Kidney epithelial cell (primary cell): Measurements from ENCODE around the gene FGGY. TPM values are rescaled to one million over a fixed set of nuclear protein-coding genes. Genes with fewer than 3 reads are reported as not detected.
"Not testable (repeated sequence)": the region's sequence is repeated elsewhere in the genome, so short reads cannot be mapped to it uniquely, and the experiment has no call there.

Source experiments
- DNase-seq: peaks from one replicate; pipeline ENCODE4 v3.0.0-alpha.2; 2010; ENCODE audit warnings: low read depth
- H3K27me3 ChIP-seq: 2 replicates; pipeline ENCODE4 v1.6.0; 2011; ENCODE audit warnings: low read length; ENCODE audit not compliant: control insufficient read depth, insufficient read depth
- H3K36me3 ChIP-seq: 2 replicates; pipeline ENCODE4 v1.5.1; 2011; ENCODE audit warnings: low read length; ENCODE audit not compliant: control insufficient read depth, insufficient read depth
- H3K4me3 ChIP-seq: 2 replicates; pipeline ENCODE4 v1.5.1; 2011; ENCODE audit warnings: low read depth, mild to moderate bottlenecking, control low read depth, low read length
- total RNA-seq: library from RNA; depleted of rRNA; stranded (reverse); fragments of >200 nt; gene quantifications from 2 replicates; pipeline ENCODE4 v1.2.3, GENCODE V29; 2015
- TF ChIP-seq, protein P1 (sequence below): IDR thresholded peaks from 2 replicates; pipeline ENCODE4 v1.5.1; 2011; ENCODE audit warnings: mild to moderate bottlenecking, moderate library complexity, low read length, control low read depth, inconsistent platforms; ENCODE audit not compliant: insufficient read depth, poor library complexity, severe bottlenecking

FGGY gene
- total RNA-seq, 1 donor from 2014 or later = 8.6 TPM

DNA sequence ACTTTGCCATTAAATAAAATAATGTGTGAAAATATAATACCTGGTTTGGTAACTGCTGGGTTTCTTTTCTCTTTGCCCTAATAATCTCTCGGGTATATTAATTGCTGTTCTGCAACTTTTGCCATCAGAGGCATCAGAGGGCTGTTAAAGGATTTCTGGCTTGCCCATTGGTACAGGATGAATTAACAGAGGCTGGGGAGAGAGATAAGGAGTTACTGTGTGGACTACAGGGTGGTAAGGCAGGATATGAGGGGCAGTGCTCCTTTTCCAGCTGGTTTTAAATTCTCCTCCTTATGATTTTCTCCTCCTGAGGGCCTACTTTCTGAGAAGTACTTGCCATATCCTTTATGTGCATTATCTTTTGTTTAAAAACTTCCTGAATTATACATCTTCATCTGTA is 48.3 kb downstream of the FGGY start:
- no peaks in the 10 kb centered on the region for H3K27me3 ChIP-seq
- no peak overlapping the region for H3K4me3 ChIP-seq
- no peak for DNase-seq
- TF ChIP-seq, protein P1, sequence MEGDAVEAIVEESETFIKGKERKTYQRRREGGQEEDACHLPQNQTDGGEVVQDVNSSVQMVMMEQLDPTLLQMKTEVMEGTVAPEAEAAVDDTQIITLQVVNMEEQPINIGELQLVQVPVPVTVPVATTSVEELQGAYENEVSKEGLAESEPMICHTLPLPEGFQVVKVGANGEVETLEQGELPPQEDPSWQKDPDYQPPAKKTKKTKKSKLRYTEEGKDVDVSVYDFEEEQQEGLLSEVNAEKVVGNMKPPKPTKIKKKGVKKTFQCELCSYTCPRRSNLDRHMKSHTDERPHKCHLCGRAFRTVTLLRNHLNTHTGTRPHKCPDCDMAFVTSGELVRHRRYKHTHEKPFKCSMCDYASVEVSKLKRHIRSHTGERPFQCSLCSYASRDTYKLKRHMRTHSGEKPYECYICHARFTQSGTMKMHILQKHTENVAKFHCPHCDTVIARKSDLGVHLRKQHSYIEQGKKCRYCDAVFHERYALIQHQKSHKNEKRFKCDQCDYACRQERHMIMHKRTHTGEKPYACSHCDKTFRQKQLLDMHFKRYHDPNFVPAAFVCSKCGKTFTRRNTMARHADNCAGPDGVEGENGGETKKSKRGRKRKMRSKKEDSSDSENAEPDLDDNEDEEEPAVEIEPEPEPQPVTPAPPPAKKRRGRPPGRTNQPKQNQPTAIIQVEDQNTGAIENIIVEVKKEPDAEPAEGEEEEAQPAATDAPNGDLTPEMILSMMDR = no peak
- H3K36me3 ChIP-seq = no peaks in the 10 kb centered on the region

DNA sequence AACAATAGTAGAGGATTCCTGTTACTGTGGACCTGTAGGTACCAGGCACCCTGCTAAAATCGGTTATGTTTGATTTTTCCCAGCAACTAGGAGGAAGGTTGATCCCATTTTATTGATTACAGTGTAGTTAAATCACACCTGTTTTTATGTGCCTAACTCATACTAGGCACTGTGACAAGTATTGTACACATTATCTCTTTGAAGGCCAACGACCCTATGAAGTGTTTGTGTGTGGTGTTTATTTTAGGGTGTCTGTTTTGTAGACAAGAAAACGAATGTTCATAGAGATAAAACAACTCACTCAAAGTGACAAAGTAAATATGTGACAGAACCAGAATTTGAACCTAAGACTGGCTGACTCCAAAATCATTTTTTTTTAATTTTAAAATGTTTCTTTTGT is 49.5 kb downstream of the FGGY start:
- TF ChIP-seq, protein P1 = no peak
- Histone ChIP-seq H3K4me3 (no peak overlapping the region), H3K27me3 (no peaks in the 10 kb centered on the region), H3K36me3 (no peaks in the 10 kb centered on the region)
- no peak for DNase-seq

DNA sequence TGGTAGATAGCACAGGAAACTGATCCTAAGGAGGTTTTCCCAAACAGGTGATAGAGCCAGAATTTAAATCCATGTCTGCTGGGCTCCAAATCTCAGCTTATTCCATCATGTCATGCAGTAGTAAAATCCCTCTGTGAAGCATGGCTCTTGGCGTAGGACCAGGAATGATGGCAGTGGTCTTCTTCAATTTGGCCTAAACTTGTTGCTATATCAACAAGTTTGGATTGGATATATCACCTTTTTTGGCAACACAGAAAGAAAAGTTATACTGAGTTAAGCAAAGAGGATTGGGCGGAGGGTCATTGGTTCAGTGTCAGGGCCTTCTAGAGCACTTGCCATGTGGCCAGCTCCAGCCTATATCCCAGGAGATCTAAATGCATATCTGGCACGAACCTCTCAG is 52.2 kb downstream of the FGGY start:
- TF ChIP-seq, protein P1 = no peak
- DNase-seq = no peak
- Histone ChIP-seq H3K36me3 (no peaks in the 10 kb centered on the region), H3K27me3 (no peaks in the 10 kb centered on the region), H3K4me3 (no peak overlapping the region)

DNA sequence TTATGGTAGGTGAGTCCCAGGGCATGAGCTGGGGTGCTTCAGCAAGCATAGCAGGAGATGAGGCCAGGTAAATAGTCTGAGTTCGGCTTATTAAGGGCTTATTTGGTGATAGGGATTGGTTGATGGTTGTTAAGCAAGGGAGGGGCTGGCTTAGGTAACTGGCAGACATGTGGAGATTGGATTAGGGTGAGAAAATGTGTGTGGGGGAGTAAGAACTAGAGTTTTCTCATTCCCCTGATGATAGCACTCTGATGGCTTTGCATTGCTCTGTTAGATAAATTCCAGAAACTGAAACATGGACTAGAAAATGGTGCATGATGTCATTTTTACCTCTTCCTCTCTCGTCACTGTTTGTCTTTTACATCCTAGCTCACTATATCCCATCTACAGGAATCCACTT is 53.6 kb downstream of the FGGY start:
- Histone ChIP-seq H3K27me3 (no peaks in the 10 kb centered on the region), H3K4me3 (no peak overlapping the region), H3K36me3 (no peaks in the 10 kb centered on the region)
- no peak for DNase-seq
- TF ChIP-seq, protein P1 = no peak

DNA sequence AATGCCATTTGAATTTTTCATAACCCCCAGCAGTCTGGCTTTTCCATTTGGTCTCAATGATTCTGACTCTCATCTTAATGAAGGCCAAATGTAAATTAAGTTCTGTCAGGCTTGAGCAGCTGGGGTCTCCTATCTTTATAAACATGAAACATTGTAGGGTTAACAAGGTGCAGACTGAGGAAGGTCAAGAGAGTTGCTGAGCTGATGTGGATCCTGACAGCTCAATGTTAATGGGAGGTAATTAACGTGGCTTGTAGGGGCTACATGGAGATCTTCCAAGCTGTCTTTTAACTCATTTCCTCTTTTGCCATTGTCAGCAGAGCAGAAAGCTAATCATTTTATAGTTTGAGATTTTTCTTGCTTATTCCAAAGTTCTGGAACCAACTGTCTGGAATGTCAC is 55.2 kb downstream of the FGGY start:
- Histone ChIP-seq H3K4me3 (no peak overlapping the region), H3K36me3 (no peaks in the 10 kb centered on the region), H3K27me3 (no peaks in the 10 kb centered on the region)
- DNase-seq = no peak
- TF ChIP-seq, protein P1 = no peak

DNA sequence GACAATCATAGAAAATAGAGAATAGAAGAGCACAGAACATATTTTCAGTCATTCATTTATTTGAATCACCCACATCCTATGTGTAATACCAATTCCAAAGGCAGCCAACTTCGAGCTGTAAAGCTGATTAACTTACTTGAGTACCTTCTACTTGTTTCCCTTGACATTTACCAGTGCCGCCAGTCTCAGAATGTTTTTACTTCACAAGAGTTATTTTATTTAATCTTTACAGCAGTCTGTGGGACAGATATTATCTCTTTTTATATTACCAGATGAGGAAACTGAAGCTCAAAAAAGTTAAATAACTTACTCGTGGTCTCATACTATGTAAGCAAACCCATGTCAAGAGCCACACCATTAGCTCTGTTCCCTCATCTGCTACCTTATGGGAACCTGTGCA is 56.6 kb downstream of the FGGY start:
- no peak for DNase-seq
- Histone ChIP-seq H3K36me3 (no peaks in the 10 kb centered on the region), H3K27me3 (no peaks in the 10 kb centered on the region), H3K4me3 (no peak overlapping the region)
- TF ChIP-seq, protein P1 = no peak

DNA sequence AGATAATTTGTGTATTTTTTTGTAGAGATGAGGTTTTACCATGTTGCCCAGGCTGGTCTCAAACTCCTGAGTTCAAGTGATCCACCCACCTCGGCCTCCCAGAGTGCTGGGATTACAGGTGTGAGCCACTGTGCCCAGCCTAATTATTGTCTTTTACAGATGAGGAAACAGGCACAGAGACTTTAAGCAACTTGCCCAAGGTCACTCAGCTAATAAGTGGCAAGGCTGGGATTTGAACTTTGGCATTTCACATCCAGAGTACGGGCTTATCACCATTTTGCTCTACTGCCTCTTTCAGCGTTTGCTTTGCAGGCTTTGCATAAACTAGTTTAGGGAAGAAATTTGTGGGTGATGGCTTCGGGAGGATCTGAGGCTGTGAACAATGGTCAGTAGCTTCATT is 57.3 kb downstream of the FGGY start:
- H3K36me3 ChIP-seq, H3K4me3 ChIP-seq, DNase-seq, H3K27me3 ChIP-seq: not testable (repeated sequence)
